Central memory CD8-positive, alpha-beta T cell (primary cell): Measurements from ENCODE around the gene KRTAP5-2.

Source experiments
- ATAC-seq: fragments of 150-1000 bp; cut with Tn5 transposase; replicated peaks from 2 replicates; pipeline ENCODE4 v1.10.0; 2022; ENCODE audit warnings: mild to moderate bottlenecking, moderate FRiP score, moderate number of reproducible peaks; ENCODE audit not compliant: poor library complexity, severe bottlenecking; ENCODE audit errors: extremely low read depth
- DNase-seq, 2 donors: peaks; one replicate each; pipeline ENCODE4 v3.0.0; 2021; ENCODE audit warnings: low spot score in 2 of 2
- H3K27ac Mint-ChIP-seq: one replicate; pipeline ENCODE4 v1.8.0; 2022; ENCODE audit warnings: low read depth, mild to moderate bottlenecking, moderate library complexity, mixed read lengths
- H3K27me3 Mint-ChIP-seq: one replicate; pipeline ENCODE4 v1.8.0; 2022; ENCODE audit warnings: mixed read lengths
- H3K36me3 Mint-ChIP-seq: one replicate; pipeline ENCODE4 v1.8.0; 2022; ENCODE audit warnings: mild to moderate bottlenecking, moderate library complexity, mixed read lengths; ENCODE audit not compliant: insufficient read depth
- H3K4me1 Mint-ChIP-seq: one replicate; pipeline ENCODE4 v1.8.0; 2022; ENCODE audit warnings: mixed read lengths
- H3K4me3 Mint-ChIP-seq: one replicate; pipeline ENCODE4 v1.8.0; 2022; ENCODE audit warnings: mild to moderate bottlenecking, moderate library complexity, mixed read lengths
- H3K9me3 Mint-ChIP-seq: one replicate; pipeline ENCODE4 v1.8.0; 2022; ENCODE audit warnings: mixed read lengths

The KRTAP5-2 gene

GRCh38 chr11:1636291-1636950 is 38.3 kb upstream of the KRTAP5-2 start:
- DNase-seq (no peak), ATAC-seq (no peak)
- Mint-ChIP-seq H3K4me3 (no peak overlapping the region), H3K27me3 (peaks cover 75% of the 10 kb centered on the region), H3K36me3 (no peaks in the 10 kb centered on the region), H3K9me3 (no peaks in the 10 kb centered on the region), H3K4me1 (no peaks in the 10 kb centered on the region), H3K27ac (no peak overlapping the region)

- no peaks in the 10 kb centered on the region for H3K9me3 Mint-ChIP-seq
- peaks cover 66% of the 10 kb centered on the region for H3K27me3 Mint-ChIP-seq
- H3K36me3 Mint-ChIP-seq: no peaks in the 10 kb centered on the region
- no peak overlapping the region for H3K27ac Mint-ChIP-seq
- DNase-seq: no peak
- H3K4me1 Mint-ChIP-seq: peaks cover 4% of the 10 kb centered on the region
- no peak for ATAC-seq
- H3K4me3 Mint-ChIP-seq: no peak overlapping the region
These were observed 35.8 kb upstream of the KRTAP5-2 start for GRCh38 chr11:1633864-1634263.

- Mint-ChIP-seq H3K4me1 (peaks cover 5% of the 10 kb centered on the region), H3K27me3 (peaks cover 57% of the 10 kb centered on the region), H3K27ac (no peak overlapping the region), H3K4me3 (no peak overlapping the region), H3K36me3 (peaks cover 1% of the 10 kb centered on the region), H3K9me3 (no peaks in the 10 kb centered on the region)
- no peak for DNase-seq
- no peak for ATAC-seq
These were observed 34.1 kb upstream of the KRTAP5-2 start for GRCh38 chr11:1632053-1632714.

- H3K9me3 Mint-ChIP-seq: no peaks in the 10 kb centered on the region
- peaks cover 9% of the 10 kb centered on the region for H3K4me1 Mint-ChIP-seq
- DNase-seq (no peak), ATAC-seq (no peak)
- no peak overlapping the region for H3K4me3 Mint-ChIP-seq
- no peak overlapping the region for H3K27ac Mint-ChIP-seq
- H3K36me3 Mint-ChIP-seq: peaks cover 1% of the 10 kb centered on the region
- H3K27me3 Mint-ChIP-seq: peaks cover 50% of the 10 kb centered on the region
These were observed 33.0 kb upstream of the KRTAP5-2 start for GRCh38 chr11:1631066-1631568.

- peaks cover 1% of the 10 kb centered on the region for H3K36me3 Mint-ChIP-seq
- H3K4me3 Mint-ChIP-seq: no peak overlapping the region
- H3K27ac Mint-ChIP-seq: no peak overlapping the region
- no peak for ATAC-seq
- no peak for DNase-seq
- H3K27me3 Mint-ChIP-seq: peaks cover 41% of the 10 kb centered on the region
- H3K9me3 Mint-ChIP-seq: no peaks in the 10 kb centered on the region
- H3K4me1 Mint-ChIP-seq: peaks cover 9% of the 10 kb centered on the region
These were observed 32.2 kb upstream of the KRTAP5-2 start for GRCh38 chr11:1630271-1630670.

- Mint-ChIP-seq H3K36me3 (peaks cover 1% of the 10 kb centered on the region), H3K4me3 (no peak within 1 kb of the TSS), H3K9me3 (no peaks in the 10 kb centered on the region), H3K27me3 (peaks cover 34% of the 10 kb centered on the region), H3K4me1 (peaks cover 9% of the 10 kb centered on the region), H3K27ac (no peak within 1 kb of the TSS)
- no peak for ATAC-seq
- DNase-seq: no peak
These were observed 31.5 kb upstream of the KRTAP5-2 start, which contains the start of gene KRTAP5-5 for GRCh38 chr11:1629326-1630185. Gene KRTAP5-5, plus strand, starts transcription at chr11:1629775. Its CDS starts 66 bp downstream, at chr11:1629841.

GRCh38 chr11:1628506-1629325 is 30.6 kb upstream of the KRTAP5-2 start:
- DNase-seq (peak; percentile 40 to 59), ATAC-seq (peak; percentile 49)
- Mint-ChIP-seq H3K36me3 (peaks cover 1% of the 10 kb centered on the region), H3K4me3 (no peak overlapping the region), H3K27ac (no peak overlapping the region), H3K4me1 (peaks cover 9% of the 10 kb centered on the region), H3K9me3 (no peaks in the 10 kb centered on the region), H3K27me3 (peaks cover 34% of the 10 kb centered on the region)

GRCh38 chr11:1625541-1625940 is 27.4 kb upstream of the KRTAP5-2 start:
- Mint-ChIP-seq H3K9me3 (no peaks in the 10 kb centered on the region), H3K27me3 (peaks cover 5% of the 10 kb centered on the region), H3K4me1 (peaks cover 9% of the 10 kb centered on the region), H3K36me3 (peaks cover 1% of the 10 kb centered on the region), H3K4me3 (no peak overlapping the region), H3K27ac (no peak overlapping the region)
- DNase-seq: no peak
- no peak for ATAC-seq

GRCh38 chr11:1624621-1625020 is 26.5 kb upstream of the KRTAP5-2 start:
- Mint-ChIP-seq H3K4me1 (peaks cover 9% of the 10 kb centered on the region), H3K27me3 (peaks cover 9% of the 10 kb centered on the region), H3K4me3 (no peak overlapping the region), H3K36me3 (peaks cover 1% of the 10 kb centered on the region), H3K9me3 (no peaks in the 10 kb centered on the region), H3K27ac (no peak overlapping the region)
- DNase-seq (no peak), ATAC-seq (no peak)

- no peaks in the 10 kb centered on the region for H3K9me3 Mint-ChIP-seq
- no peak for ATAC-seq
These were observed 25.6 kb upstream of the KRTAP5-2 start for GRCh38 chr11:1623716-1624115.

GRCh38 chr11:1622086-1622485 is 24.0 kb upstream of the KRTAP5-2 start, which contains the start of gene KRTAP5-4:
Gene KRTAP5-4, minus strand, starts transcription at chr11:1622138. Its CDS starts 45 bp downstream, at chr11:1622093.
- H3K36me3 Mint-ChIP-seq: no peaks in the 10 kb centered on the region
- ATAC-seq (no peak), DNase-seq (no peak)
- peaks cover 9% of the 10 kb centered on the region for H3K4me1 Mint-ChIP-seq
- H3K27ac Mint-ChIP-seq: no peak within 1 kb of the TSS
- no peaks in the 10 kb centered on the region for H3K9me3 Mint-ChIP-seq
- H3K27me3 Mint-ChIP-seq: peaks cover 26% of the 10 kb centered on the region
- H3K4me3 Mint-ChIP-seq: no peak within 1 kb of the TSS

More at GRCh38 chr11:1623716-1624115, 25.6 kb upstream of the KRTAP5-2 start:
- no peak overlapping the region for H3K27ac Mint-ChIP-seq
- DNase-seq: no peak
- H3K27me3 Mint-ChIP-seq: peaks cover 16% of the 10 kb centered on the region
- H3K36me3 Mint-ChIP-seq: peaks cover 1% of the 10 kb centered on the region
- peaks cover 9% of the 10 kb centered on the region for H3K4me1 Mint-ChIP-seq
- H3K4me3 Mint-ChIP-seq: no peak overlapping the region

GRCh38 chr11:1619449-1619848 is 21.4 kb upstream of the KRTAP5-2 start:
- Mint-ChIP-seq H3K27me3 (peaks cover 52% of the 10 kb centered on the region), H3K4me1 (peaks cover 5% of the 10 kb centered on the region), H3K9me3 (no peaks in the 10 kb centered on the region), H3K4me3 (no peak overlapping the region), H3K36me3 (no peaks in the 10 kb centered on the region), H3K27ac (no peak overlapping the region)
- ATAC-seq: peak; percentile 68
- no peak for DNase-seq
